ENCODE results near the gene THYN1.

THYN1 gene

GRCh38 chr11:134246100-134246499 lies 7.1 kb downstream of the THYN1 start:
- no peak for DNase-seq

- DNase-seq = no peak
Measured at GRCh38 chr11:134245434-134245833, 7.7 kb downstream of the THYN1 start.

GRCh38 chr11:134244593-134244992 lies 8.6 kb downstream of the THYN1 start:
- no peak for DNase-seq

GRCh38 chr11:134243913-134244312 lies 9.2 kb downstream of the THYN1 start:
- no peak for DNase-seq

GRCh38 chr11:134242376-134242775 lies 10.8 kb downstream of the THYN1 start:
- DNase-seq = no peak

- no peak for DNase-seq
Measured at GRCh38 chr11:134240592-134240991, 12.6 kb downstream of the THYN1 start.

- no peak for DNase-seq
Measured at GRCh38 chr11:134238956-134239355, 14.2 kb downstream of the THYN1 start.

- DNase-seq = no peak
Measured at GRCh38 chr11:134237557-134237922, 15.6 kb downstream of the THYN1 start.

- no peak for DNase-seq
Measured at GRCh38 chr11:134236834-134237556, 16.2 kb downstream of the THYN1 start.

GRCh38 chr11:134235399-134235798 lies 17.8 kb downstream of the THYN1 start:
- DNase-seq = no peak

- no peak for DNase-seq
Measured at GRCh38 chr11:134233729-134234179, 19.4 kb downstream of the THYN1 start.

GRCh38 chr11:134231958-134232659 lies 21.0 kb downstream of the THYN1 start:
- no peak for DNase-seq

- DNase-seq = no peak
Measured at GRCh38 chr11:134230339-134230738, 22.8 kb downstream of the THYN1 start.

- DNase-seq = no peak
Measured at GRCh38 chr11:134229126-134229790, 23.9 kb downstream of the THYN1 start.

- DNase-seq = no peak
Measured at GRCh38 chr11:134228625-134229024, 24.5 kb downstream of the THYN1 start.

GRCh38 chr11:134226806-134227325 lies 26.3 kb downstream of the THYN1 start:
- DNase-seq = no peak

- DNase-seq = no peak
Measured at GRCh38 chr11:134224710-134225664, 28.2 kb downstream of the THYN1 start.

- peak; percentile 92 for DNase-seq
Measured at GRCh38 chr11:134223836-134224709, 29.1 kb downstream of the THYN1 start, which contains the start of the genes NCAPD3 and VPS26B. Gene NCAPD3 (minus strand): TSS chr11:134223967. CDS start chr11:134223926, 41 bp downstream. Gene VPS26B (plus strand): TSS chr11:134224671. CDS start chr11:134225123, 452 bp downstream.

GRCh38 chr11:134223121-134223520 lies 30.0 kb downstream of the THYN1 start:
- no peak for DNase-seq

GRCh38 chr11:134216816-134217215 lies 36.3 kb downstream of the THYN1 start:
- no peak for DNase-seq

GRCh38 chr11:134215836-134216235 lies 37.3 kb downstream of the THYN1 start:
- no peak for DNase-seq
